Stimulated activated CD8-positive, alpha-beta memory T cell treated with anti-CD3 and anti-CD28 coated beads, Interleukin-15, amount 100 ng/mL, for 24 hours (primary cell): Measurements from ENCODE around the gene PGM5.

Experiments
- DNase-seq: peaks from one replicate; pipeline ENCODE4 v3.0.0-alpha.2; 2020; ENCODE audit warnings: low read depth

PGM5 gene

DNA sequence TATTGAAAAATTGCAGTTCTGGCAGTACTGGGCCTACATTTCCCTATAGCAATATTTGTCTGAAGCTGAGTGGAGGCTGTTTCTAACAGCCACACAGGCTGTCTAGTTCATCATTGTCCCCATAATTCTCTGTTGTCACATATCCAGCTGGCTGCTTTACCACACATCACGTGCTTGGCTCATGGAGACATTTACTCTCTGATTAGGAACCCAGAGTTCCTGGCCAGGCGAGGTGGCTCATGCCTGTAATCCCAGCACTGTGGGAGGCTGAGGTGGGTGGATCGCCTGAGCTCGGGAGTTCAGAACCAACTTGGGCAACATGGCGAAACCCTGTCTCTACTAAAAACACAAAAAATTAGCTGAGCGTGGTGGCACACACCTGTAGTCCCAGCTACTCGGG is 81.4 kb downstream of the PGM5 start:
- no peak for DNase-seq

- no peak for DNase-seq
Observed at GRCh38 chr9:68443624-68444023, 87.2 kb downstream of the PGM5 start.

GRCh38 chr9:68446836-68447235 is 90.4 kb downstream of the PGM5 start:
- DNase-seq = no peak

DNA sequence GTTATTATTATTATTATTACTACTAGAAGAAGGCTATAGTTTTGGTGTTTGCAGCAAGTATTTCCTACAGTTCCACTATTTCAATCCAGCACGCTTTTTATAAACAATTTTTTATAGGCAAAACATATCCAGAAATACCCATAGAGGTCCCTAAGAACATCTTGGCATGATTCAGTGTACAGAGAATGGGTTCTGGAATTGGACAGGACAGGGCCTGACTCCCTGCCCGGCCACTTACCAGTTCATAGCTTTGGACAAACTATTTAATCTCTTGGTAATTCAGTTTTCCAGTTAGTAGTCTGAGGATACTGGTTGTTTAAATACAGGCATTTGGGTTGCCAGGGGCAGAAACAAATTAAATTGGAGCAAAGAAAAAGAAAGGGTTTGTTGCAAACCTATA is 91.2 kb downstream of the PGM5 start:
- DNase-seq = no peak

- no peak for DNase-seq
Observed at GRCh38 chr9:68454579-68455334, 98.3 kb downstream of the PGM5 start.

- no peak for DNase-seq
Observed at GRCh38 chr9:68455451-68455850, 99.0 kb downstream of the PGM5 start.

- no peak for DNase-seq
Observed at GRCh38 chr9:68457803-68458202, 101.4 kb downstream of the PGM5 start.

DNA sequence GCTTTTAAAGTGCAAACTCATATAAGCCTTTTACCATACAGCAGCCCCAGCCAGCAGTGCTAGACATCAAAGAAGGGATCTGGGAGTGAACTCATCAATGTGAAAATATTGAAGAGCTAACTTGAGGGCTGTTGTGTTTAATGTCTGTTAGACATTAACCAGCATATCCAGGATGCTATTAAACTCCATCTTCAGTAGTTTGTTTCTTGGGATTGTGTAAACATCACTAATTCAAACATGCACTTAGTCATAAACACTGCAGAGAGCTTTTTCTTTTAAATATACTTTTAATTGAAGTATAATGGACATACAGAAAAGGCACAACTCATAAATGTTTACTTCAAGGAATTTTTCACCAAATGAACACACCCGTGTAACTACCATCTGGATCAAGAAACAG is 102.5 kb downstream of the PGM5 start:
- DNase-seq = no peak

- no peak for DNase-seq
Observed at GRCh38 chr9:68462105-68462775, 105.8 kb downstream of the PGM5 start.

DNA sequence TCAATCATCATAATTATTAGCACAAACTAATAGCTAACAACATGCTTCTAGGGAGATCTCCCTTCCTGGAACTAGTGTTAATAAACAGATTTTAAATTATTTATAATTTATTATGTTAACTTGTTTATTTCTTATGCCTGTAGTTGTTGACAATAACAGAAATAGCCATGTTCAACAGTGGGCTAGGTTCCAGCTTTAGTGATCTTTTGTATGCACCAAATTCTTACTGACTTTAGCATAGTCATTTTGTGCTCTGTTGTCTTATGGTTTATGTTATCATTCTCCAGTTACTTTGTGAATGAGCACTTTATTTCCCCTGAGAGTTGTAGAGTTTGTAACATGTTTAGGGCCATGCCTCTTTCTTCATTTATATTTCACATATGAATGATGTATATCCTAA is 113.7 kb downstream of the PGM5 start:
- no peak for DNase-seq

DNA sequence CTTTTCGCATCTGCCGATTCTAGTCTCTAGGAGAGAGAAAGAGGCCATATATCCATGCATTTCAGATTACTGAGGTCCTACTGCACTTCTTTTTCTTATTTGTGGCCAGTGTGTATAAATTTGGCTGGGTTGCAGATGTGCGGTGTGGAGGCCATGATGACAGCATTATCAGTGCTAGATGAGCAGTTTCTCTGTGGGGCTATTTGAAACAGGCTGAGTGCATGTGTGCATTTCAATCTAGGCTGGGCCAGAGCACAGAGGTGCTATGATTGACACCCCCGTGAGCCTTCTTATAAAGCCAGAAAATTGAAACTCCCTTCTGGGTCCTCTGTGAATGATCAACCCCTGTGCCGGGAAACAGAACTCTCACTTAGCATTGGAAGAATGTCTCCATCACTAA is 114.2 kb downstream of the PGM5 start:
- no peak for DNase-seq

DNA sequence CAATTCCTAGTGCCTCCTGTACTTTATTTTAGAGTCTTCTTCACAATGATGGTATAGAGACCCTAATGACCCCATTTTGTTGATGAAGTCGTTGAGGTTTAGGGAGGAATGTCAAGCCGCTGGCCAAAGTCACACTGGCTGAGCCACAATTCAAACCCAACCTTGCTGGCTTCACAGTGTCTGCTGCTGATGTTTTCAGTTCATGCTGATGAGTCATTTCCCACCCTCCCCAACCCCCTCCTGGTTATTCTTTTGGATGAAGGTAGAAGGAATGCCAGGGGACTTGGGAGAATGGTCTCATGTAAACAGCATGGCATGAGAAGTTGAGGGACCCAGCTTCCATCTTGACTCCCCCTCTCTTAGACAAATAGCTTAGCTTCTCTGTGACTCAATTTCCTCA is 115.7 kb downstream of the PGM5 start:
- no peak for DNase-seq

GRCh38 chr9:68473790-68474189 is 117.4 kb downstream of the PGM5 start:
- DNase-seq = no peak

- no peak for DNase-seq
Observed at GRCh38 chr9:68476422-68476821, 120.0 kb downstream of the PGM5 start.

DNA sequence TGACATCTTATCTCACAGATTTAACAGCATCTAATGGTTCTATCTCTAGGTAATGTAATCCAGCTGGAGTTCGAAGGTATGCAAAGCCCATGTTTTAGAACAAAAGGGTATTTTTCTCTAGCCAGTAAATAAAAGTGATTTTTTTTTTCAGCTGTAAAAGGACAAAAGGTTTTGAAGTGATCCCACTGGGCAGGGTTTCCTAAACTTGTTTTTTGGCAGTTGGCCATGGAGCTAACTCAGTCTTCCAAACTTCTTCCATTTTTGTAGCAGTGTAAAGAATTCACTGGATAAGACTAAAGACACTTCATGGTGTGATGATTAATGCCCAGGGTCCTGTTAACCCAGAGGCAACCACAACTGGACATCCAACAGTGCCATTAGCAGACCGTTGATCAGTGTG is 120.4 kb downstream of the PGM5 start:
- DNase-seq = no peak

GRCh38 chr9:68480807-68481206 is 124.4 kb downstream of the PGM5 start:
- DNase-seq = no peak

DNA sequence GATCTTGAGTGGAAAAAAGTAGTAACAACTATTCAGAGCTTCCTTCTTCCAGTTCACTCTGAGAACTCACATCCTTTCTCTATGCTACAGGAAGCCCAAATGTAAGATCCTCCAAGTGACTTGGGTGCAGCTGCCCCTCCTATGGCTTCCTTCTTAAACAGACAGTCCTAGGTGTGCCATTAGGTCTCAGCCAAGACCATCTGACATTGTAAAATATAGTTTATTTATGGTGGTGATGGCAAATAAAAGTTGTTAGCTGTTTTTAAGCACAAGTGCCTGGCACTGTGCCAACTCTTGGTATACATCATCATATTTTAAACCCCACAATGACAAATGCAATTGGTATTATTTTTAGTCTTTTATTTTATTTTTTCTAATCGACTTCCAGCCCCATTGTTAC is 126.1 kb downstream of the PGM5 start:
- no peak for DNase-seq

GRCh38 chr9:68488126-68488525 is 131.7 kb downstream of the PGM5 start:
- DNase-seq = no peak

DNA sequence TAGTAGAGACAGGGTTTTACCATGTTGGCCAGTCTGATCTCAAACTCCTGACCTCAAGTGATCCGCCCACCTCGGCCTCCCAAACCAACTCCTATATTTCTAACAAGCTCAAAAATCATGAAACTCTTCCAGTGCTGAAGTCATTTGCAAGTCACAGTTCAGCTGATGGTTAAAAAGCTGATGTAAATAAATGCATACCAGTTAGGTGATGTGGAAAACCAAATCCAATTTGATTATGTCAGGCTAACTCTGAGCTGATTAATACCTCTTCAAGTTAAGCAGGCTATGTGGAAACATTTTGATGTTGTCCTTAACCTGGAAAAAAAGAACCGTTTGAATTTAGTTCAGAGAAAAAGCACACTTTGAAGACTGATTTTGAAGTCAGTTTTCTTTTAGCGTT is 133.2 kb downstream of the PGM5 start:
- DNase-seq = no peak

GRCh38 chr9:68492806-68493205 is 136.4 kb downstream of the PGM5 start:
- no peak for DNase-seq

DNA sequence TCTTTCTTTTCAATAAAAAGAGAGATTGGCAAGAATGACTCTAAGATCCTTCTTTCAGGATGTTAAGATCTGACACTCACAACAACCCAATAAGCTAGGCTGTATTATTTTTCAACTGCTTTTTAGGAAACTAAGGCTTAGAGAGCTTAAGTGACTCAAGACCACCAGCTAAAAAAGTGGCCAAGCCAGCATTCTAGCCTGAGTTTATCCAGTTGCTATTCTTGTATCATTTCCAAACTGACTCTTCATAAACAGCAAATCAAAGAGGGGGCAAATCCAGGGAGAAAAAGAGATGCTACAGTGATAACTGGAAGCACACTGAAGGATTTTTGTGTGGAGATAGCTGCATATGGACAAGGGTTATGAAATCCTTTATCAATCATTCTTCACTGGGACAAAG is 137.1 kb downstream of the PGM5 start:
- no peak for DNase-seq

DNA sequence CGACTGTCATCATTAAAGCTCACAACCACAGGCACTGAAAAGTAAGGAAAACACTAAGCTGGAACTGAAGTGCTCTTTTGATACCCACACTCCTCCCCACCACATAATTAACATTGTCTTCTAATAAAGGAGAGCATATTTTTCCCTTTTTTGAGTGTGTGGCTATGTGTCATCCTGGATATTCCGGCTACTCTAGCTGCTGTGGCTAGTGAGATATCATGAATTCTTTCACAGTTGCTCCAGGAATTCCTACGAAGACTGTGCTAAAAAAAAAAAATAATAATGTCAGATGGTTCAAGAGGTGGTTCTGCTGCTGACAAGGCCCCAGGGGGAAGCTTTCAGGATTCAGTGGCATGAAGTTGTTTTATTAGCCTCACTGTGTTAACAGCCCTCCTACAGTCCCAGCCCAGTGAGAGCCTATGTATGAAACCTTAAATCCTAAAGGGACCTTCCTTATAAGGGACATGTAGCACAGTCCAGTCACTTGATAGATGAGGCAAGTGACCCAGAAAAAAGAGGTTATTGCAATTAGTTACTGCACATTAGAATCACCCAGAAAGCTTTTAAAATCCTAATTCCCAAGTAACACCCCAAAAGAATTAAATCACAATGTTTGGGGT is 137.7 kb downstream of the PGM5 start:
- no peak for DNase-seq

GRCh38 chr9:68495247-68495646 is 138.8 kb downstream of the PGM5 start:
- no peak for DNase-seq

DNA sequence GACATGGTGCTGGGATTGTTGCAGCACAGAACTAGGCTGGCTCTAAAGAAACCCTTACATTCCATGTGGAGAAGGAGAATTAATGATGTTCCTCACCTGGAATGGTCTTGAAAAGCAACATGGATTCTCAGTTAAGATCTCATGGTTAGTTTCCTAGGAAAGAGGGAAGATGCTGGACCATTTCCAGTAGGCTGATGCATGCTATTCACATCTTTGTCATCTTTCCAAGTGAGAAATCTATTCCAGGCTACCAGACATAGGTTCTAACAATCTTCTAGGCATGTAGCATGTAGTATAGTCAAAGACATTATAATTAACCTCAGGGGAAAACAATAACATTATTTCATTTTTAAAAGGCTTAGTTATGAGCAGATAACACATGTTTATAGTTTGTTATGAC is 139.9 kb downstream of the PGM5 start:
- no peak for DNase-seq
